Skin of body (tissue), 2 donors: ENCODE data around the gene PRTN3. TPM values are rescaled to one million over a fixed set of nuclear protein-coding genes. Genes with fewer than 3 reads are reported as not detected.

Experiments used
- DNase-seq: peaks from one replicate; lab custom pipeline; 2025; lab: John Stamatoyannopoulos, UW
- total RNA-seq: library from RNA; depleted of rRNA; stranded (reverse); fragments of >200 nt; gene quantifications from one replicate; pipeline ENCODE4 v1.2.3, GENCODE V29; 2014

Gene PRTN3
- total RNA-seq, 1 donor from 2014 or later: 28.9 TPM

DNA sequence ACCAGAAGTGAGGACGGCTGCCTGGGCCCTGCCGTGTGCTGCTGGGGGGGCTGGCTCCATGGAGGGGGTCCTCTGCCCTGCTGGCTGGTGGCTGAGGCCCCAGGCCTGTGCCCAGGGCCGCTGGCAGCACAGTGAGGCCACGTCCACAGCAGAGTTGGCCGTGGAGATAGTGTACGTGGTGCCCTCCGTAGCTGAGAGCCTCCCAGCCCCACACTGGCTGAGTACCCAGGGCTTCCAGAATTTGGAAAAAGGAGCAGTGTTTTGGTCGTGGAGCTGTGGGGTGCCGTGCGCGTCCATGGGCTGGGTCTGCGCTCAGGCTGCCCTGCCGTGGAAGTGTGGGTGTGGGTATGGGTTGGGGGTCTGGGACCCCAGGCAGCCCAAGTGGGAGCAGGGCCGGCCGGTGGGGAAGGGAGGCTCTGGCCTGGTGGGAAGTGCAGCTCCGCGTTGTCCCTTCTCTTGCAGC, 37.7 kb upstream of the PRTN3 start:
- DNase-seq: no peak

DNA sequence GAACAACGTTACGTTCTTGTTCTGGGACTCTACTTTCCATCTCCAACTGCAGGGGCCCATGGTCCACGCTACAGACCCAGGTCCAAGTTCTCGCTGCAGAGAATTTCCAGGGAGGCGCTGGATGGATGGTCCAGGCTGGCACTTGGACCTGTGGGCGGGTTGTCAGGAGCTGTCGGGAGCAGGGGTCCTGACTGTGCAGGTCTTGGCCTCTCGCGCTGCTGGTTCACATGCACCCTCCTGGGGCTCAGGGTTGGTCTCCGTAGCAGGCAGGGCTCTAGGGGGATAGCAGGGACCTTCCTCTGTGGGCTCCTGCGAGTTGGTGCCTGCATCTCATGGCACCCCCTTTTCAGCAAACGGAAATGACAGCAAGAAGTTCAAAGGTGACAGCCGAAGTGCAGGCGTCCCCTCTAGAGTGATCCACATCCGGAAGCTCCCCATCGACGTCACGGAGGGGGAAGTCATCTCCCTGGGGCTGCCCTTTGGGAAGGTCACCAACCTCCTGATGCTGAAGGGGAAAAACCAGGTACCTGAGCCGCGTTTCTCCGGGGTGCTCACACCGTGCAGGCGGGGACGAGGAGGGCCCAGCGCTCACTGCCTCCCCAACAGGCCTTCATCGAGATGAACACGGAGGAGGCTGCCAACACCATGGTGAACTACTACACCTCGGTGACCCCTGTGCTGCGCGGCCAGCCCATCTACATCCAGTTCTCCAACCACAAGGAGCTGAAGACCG, 36.9 kb upstream of the PRTN3 start:
- DNase-seq: no peak

DNA sequence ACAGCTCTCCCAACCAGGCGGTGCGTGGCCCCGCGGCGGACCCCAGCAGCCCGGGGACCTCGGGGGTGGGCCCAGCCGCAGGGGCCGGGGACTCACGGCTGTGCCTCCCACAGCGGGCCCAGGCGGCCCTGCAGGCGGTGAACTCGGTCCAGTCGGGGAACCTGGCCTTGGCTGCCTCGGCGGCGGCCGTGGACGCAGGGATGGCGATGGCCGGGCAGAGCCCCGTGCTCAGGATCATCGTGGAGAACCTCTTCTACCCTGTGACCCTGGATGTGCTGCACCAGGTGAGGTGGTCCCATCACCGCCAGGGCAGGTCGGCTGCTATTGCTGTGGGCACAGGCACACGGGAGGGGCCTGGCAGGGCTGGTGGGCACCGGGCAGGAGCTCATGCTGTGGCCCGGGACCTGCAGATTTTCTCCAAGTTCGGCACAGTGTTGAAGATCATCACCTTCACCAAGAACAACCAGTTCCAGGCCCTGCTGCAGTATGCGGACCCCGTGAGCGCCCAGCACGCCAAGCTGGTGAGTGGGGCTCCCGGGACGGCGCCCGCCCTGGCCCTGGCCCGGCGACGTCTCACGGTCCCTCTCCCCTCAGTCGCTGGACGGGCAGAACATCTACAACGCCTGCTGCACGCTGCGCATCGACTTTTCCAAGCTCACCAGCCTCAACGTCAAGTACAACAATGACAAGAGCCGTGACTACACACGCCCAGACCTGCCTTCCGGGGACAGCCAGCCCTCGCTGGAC, 36.2 kb upstream of the PRTN3 start:
- DNase-seq: no peak

DNA sequence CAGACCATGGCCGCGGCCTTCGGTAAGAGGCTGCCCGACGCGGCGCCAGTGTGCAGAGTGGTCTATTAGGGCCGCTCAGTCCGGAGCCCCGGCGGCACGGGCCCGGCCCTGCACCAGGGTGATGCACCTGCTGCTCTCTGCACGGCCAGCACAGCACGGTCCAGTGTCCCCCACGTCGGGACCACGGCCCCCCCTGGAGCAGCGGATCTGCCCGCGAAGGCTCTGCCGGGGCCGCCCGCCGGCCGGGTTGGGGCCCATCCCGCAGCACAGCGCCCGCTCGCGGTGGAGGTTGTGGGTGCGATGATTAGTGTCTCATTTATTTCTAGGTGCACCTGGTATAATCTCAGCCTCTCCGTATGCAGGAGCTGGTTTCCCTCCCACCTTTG, 35.6 kb upstream of the PRTN3 start:
- no peak for DNase-seq

DNA sequence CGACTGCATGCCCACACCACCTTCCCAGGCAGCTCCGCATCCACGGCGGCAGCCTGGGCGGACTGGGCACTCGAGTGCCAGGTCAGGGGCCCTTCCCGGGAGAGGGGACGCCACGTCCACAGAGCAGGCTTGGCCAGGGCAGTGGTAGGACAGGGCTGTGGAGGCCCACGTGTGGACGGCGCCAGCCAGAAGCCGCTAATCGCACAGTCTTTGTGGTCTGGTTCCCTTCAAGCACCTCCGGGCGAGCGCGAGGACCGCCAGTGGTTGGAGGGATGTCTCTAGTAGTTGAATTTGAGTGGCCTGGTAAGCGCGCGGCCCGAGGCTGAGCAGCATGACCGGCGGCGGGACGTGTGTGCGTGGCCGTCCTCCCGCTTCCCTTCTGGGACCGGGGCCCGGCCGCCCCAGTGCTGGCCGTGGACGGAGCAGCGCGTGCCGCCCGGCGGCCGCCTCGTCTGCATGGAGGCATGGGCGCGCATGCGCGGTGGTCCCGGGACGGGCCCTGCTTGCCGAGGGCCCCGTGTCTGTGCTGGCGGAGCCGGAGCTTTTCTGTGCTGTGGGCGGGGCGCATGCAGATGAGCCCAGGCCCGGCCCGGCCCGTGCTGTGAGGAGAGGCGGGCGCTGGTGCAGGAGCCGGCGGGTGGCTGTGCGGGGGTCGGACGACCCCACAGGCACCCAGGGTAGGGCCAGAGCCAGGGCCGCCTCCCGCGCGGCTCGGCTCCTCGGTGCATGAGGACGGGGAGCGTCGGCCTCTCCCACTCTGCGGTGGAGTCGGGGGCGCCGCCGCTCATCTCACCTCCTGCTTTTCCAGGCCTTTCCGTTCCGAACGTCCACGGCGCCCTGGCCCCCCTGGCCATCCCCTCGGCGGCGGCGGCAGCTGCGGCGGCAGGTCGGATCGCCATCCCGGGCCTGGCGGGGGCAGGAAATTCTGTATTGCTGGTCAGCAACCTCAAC, 34.9 kb upstream of the PRTN3 start:
- no peak for DNase-seq

DNA sequence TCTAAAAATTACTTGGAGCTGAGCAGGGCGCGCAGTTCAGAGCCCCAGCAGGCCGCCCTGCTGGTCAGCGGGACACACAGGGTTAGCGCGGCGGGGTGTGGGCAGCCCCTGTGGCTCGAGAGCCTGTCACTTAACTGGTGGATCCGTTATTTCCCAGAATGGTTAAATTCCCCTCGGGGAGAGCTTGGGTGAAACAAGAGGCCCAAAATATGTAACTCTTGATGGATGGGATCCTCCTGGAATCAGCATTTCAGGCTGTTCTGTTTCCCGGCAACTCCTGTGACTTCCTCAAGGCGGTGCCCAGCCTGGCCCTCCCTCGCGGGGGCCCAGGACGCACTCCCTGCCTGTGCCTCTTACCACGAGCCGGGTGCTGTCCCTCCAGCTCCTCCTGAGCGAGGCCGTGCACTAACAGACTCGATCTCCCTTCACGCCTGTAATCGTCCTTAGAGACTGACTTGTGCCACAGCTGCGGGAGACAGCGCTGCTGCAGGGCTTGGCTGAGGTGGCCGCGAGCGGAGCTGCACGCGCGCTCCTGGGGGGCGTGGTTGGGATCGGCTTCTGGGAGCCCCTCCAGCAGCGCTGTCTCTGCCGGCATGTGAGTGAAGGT, 33.9 kb upstream of the PRTN3 start:
- DNase-seq: no peak

DNA sequence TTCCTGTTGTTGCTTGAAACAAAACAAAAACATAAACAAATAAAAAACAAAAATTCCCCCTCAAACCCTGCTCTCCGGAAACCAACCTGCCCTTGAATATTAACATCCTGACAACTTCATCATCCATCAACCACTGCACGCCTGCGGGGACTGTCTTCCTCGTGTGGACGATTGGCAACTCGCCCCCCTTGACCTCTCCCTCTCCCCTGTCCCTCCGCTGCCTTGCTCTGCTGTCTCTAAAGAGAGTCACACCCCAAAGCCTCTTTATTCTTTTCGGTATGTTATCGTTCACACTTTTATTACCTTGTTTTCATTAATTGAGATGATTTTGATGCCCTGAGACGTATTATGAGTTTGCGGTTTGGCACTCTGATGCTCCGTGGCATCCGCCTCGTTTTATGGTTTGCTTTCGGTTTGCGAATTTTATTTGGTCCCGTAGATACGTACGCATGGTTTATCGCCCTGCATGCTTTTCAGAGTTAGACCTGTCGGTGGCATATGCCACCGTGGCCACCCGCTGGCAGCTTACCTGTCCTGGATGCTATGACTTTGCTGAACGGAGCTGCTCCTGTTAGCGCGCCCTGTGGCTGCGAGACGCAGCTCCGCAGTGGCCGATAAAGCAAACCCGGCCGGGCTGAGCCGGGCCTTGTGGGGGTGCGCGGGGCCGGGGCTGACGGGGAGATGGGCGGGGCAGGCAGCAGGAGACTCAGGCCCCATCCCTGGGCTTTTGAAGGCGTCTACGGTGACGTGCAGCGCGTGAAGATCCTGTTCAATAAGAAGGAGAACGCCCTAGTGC, 33.0 kb upstream of the PRTN3 start:
- no peak for DNase-seq

DNA sequence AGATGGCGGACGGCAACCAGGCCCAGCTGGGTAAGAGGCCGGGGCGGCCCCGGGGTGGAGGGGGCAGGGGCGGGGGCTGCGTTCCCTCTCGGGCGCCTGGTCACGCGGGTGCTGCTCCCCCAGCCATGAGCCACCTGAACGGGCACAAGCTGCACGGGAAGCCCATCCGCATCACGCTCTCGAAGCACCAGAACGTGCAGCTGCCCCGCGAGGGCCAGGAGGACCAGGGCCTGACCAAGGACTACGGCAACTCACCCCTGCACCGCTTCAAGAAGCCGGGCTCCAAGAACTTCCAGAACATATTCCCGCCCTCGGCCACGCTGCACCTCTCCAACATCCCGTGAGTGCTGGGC, 32.4 kb upstream of the PRTN3 start:
- no peak for DNase-seq

DNA sequence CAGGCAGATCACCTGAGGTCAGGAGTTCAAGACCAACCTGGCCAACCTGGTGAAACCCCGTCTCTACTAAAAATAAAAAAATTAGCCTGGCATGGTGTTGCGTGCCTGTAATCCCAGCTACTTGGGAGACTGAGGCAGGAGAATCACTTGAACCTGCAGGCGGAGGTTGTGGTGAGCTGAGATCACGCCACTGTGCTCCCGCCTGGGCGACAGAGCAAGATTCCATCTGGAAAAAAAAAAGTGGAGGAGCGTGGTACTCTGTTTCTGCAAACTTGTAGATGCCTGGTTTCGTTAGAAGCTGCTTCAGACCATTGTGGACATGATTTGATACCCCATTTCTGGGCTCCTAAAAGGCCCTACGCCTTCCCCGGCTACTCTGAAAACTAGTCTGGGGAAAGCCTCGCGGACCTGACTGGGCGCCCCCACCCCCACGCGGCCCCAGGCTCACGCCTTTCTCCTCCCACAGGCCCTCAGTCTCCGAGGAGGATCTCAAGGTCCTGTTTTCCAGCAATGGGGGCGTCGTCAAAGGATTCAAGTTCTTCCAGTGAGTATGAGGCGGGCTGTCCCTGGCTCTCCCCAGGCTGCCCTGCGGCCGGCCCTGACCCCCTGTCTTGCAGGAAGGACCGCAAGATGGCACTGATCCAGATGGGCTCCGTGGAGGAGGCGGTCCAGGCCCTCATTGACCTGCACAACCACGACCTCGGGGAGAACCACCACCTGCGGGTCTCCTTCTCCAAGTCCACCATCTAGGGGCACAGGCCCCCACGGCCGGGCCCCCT, 30.5 kb upstream of the PRTN3 start:
- DNase-seq: no peak

DNA sequence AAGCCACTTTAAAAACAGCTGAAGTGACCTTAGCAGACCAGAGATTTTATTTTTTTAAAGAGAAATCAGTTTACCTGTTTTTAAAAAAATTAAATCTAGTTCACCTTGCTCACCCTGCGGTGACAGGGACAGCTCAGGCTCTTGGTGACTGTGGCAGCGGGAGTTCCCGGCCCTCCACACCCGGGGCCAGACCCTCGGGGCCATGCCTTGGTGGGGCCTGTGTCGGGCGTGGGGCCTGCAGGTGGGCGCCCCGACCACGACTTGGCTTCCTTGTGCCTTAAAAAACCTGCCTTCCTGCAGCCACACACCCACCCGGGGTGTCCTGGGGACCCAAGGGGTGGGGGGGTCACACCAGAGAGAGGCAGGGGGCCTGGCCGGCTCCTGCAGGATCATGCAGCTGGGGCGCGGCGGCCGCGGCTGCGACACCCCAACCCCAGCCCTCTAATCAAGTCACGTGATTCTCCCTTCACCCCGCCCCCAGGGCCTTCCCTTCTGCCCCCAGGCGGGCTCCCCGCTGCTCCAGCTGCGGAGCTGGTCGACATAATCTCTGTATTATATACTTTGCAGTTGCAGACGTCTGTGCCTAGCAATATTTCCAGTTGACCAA, 29.8 kb upstream of the PRTN3 start:
- DNase-seq: no peak

DNA sequence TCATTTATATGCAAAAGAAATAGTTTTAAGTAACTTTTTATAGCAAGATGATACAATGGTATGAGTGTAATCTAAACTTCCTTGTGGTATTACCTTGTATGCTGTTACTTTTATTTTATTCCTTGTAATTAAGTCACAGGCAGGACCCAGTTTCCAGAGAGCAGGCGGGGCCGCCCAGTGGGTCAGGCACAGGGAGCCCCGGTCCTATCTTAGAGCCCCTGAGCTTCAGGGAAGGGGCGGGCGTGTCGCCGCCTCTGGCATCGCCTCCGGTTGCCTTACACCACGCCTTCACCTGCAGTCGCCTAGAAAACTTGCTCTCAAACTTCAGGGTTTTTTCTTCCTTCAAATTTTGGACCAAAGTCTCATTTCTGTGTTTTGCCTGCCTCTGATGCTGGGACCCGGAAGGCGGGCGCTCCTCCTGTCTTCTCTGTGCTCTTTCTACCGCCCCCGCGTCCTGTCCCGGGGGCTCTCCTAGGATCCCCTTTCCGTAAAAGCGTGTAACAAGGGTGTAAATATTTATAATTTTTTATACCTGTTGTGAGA, 29.2 kb upstream of the PRTN3 start:
- DNase-seq: no peak

DNA sequence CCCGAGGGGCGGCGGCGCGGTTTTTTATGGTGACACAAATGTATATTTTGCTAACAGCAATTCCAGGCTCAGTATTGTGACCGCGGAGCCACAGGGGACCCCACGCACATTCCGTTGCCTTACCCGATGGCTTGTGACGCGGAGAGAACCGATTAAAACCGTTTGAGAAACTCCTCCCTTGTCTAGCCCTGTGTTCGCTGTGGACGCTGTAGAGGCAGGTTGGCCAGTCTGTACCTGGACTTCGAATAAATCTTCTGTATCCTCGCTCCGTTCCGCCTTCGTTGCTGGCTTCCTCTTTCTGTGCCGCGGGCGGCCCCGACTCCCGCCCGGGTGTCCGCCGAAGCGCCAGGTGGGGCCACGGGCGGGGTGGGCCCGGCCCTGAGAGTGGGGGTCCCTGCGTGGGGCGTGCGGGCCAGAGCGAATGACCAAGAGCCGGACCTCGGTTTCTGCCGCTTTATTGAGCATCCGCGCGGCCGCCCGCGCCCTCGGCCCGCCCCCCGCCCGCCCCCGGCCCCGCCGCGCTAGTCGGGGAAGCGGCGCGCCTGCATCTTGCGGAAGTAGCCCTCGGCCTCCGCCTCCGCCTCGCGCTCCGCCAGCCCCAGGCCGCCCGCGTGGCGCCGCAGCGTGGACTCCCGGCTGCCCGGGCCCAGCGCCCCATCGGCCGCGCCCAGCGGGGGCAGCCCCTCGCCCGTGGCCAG, 28.6 kb upstream of the PRTN3 start:
- no peak for DNase-seq

DNA sequence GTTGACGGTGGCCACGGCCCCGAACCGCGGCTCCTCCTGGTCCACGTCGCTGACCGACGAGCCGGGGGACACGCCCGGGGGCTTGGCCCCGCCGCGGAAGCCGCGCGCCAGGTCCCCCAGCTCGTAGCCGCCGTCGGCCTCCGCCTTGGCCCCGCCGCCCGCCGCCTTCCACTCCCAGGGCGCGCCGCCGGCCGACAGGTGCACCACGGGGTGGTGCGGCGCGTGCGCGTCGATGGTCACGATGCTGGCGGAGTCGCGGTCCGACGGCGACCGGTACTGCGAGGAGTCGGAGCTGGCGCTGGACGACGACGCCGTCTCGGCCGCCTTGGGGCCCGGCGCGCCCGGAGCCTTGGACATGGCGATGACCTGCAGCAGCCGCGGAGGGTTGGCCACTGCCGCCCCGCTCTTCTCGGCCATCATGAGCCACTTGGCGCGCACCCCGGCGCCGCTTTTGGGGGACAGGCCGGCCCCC, 28.0 kb upstream of the PRTN3 start:
- no peak for DNase-seq

DNA sequence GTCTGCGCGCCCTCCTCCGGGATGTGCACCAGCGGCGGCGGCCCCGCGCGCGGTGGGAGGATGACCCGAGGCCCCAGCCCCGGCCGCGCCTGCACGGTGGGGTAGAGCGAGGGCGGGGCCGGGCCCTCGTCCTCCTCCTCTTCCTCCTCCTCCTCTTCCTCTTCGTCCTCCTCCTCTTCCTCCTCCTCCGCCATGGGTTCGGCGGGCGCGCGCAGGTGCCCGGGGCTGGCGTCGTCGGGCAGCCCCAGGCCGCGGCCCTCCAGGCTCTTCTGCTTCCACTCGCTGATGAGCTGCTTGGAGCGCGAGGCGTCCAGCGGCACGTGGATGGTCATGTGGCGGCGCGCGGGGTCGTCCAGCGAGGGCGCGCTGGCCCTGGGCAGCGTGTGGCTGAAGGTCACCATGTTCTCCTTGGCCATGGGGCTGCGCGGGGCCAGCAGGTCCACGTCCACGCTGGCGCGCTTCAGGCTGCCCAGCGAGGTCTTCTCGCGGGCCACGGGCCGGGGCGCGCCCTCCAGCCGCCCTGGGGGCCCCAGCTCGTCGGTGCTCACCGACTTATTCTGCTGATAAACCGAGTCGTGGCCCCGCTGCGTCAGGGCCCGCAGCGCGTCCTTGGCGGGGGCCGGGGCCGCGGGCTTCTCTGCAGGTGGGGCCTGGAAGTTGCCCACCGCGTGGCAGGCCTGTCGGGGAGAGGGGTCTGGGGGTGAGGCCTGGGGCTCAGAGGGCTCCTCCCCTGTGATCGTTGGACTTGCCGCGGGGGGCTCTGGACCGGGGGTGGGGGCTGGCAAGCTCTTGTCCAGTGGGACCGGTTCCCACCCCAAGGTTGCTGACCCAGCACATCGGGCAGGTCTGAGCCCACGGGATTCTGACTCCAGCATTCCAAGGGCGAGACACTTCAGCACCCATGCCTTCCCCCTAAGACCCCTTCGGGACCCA, 27.3 kb upstream of the PRTN3 start:
- no peak for DNase-seq

DNA sequence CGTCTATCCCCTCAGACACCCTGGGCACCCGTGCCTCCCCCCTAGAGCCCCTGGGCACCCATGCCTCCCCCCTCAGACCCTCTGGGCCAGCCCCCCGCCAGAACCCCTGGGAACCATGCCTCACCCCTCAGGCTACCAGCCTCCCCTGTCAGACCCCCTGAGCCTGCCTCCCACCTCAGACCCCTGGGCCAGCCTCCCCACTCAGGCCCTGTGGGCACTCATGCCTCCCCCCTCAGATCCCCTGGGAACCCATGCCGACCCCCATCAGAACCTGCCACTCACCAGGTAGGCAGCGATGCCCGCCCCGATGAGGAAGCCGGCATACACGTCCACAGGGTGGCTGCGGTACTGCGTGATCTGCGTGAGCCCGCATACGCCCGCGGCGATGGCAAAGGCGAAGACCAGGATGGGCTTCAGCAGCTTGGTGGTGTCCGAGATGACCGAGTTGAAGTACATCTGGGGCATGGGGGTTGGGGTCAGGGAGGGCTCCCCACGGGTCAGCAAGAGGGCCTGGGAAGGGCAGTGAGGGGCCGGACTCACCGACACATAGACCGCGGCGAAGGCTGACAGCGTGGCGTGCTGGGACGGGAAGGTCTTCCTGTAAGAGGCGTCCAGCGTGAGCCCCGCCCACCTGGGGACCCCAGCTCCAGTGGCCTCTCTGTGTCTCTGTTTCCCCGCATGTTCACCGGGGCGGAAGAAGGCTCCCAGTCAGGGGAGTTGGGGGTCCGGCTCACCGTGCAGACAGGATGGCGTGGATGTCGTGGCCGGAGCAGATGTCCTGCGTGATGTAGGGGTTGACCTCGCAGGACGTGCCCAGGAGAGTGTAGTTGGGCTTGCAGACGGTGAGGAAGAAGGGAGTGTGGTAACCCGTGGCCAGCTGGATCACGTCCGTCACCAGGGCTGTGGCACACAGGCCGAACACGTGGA, 26.4 kb upstream of the PRTN3 start:
- DNase-seq: no peak

DNA sequence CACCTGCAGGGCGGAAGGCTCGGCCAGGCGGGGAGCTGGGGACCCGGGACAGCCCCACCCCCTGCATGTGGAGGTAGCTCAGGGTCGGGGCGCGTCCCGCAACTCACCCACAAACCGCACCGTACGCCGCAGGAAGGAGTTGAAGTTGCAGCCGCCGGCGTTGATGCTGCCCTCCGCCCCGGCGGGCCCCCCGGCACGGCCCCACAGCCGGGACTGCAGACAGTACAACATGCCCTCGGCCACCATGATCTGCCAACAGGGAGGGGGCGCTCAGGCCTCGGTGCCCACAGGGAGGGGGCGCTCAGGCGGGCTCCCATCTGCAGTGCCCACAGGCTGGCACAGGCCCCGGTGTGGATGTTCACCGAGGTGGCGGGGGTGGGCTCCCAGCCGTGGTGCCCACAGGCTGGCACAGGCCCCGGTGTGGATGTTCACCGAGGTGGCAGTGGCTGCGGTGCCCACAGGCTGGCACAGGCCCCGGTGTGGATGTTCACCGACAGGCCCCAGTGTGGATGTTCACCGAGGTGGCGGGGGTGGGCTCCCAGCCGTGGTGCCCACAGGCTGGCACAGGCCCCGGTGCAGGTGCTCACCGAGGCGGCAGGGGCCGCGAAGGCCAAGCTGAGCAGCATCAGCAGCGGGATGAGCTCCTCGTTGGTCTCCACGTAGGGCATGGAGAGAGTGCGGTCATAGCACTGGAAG, 25.6 kb upstream of the PRTN3 start:
- no peak for DNase-seq
